Effector memory CD8-positive, alpha-beta T cell (primary cell): ENCODE measurements around the gene IFNA16.
"Not testable (repeated sequence)": the region's sequence is repeated elsewhere in the genome, so short reads cannot be mapped to it uniquely, and the experiment has no call there.

Experiments used
- ATAC-seq: fragments of 150-1000 bp; cut with Tn5 transposase; replicated peaks from 2 replicates; pipeline ENCODE4 v1.10.0; 2021; ENCODE audit warnings: mild to moderate bottlenecking, moderate library complexity
- DNase-seq, 3 experiments: peaks; one replicate each; pipeline ENCODE4 v3.0.0; 2021
- H3K27ac Mint-ChIP-seq, 2 donors: one replicate each; pipeline ENCODE4 v1.8.0; 2022; ENCODE audit warnings: mild to moderate bottlenecking in 2 of 2, mixed read lengths in 2 of 2, moderate library complexity in 2 of 2
- H3K27me3 Mint-ChIP-seq, 2 donors: one replicate each; pipeline ENCODE4 v1.8.0; 2022; ENCODE audit warnings: mixed read lengths in 2 of 2
- H3K36me3 Mint-ChIP-seq: one replicate; pipeline ENCODE4 v1.8.0; 2022; ENCODE audit warnings: mild to moderate bottlenecking, moderate library complexity, mixed read lengths; ENCODE audit not compliant: insufficient read depth
- H3K4me1 Mint-ChIP-seq, 2 donors: one replicate each; pipeline ENCODE4 v1.8.0; 2022; ENCODE audit warnings: low read depth in 2 of 2, mixed read lengths in 2 of 2
- H3K4me3 Mint-ChIP-seq, 2 donors: one replicate each; pipeline ENCODE4 v1.8.0; 2022; ENCODE audit warnings: mild to moderate bottlenecking in 2 of 2, mixed read lengths in 2 of 2, moderate library complexity in 2 of 2
- H3K9me3 Mint-ChIP-seq, 2 donors: one replicate each; pipeline ENCODE4 v1.8.0; 2022; ENCODE audit warnings: mixed read lengths in 2 of 2

Gene IFNA16

DNA sequence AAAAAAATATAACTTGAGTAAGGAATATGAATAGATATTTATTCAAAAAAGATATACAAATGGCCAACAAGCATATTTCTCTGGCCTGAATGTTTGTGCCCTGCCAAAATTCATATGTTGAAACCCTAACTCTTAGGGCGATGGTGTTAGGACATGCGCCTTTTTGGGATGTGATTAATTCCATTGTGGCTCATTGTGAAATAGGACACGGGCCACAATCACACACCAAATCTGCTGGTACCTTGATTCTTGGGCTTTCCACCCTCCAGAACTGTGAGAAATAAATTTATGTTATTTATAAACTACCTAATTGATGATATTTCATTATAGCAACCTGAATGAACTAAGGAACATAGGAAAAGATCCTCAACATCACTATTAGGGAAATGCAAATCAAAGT lies 45.0 kb downstream of the IFNA16 start:
- DNase-seq, result no peak
- Mint-ChIP-seq H3K36me3 (peaks cover 3% of the 10 kb centered on the region), H3K4me3 (no peak overlapping the region), H3K27ac (no peak overlapping the region), H3K27me3 (peaks cover 0 to under 1% of the 10 kb centered on the region in 2 donors), H3K9me3 (no peaks in the 10 kb centered on the region), H3K4me1 (no peaks in the 10 kb centered on the region)
- ATAC-seq, result no peak

DNA sequence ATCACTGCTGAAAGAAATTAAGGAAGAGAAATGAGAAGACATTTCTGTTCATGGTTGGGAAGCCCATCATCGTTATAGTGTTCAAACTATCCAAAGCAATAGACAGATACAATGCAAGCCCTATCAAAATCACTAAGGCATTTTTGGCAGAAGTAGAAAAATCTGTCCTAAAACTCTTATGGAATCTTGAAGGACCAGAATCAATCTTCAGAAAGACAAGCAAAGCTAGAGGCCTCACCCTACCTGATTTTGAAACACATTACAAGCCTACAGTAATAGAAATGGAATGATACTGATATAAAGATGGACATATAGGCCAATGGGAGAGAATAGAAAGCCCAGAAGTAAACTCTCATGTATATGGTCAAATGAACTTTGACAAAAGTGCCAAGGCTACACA lies 45.8 kb downstream of the IFNA16 start:
- peaks cover 0 to 4% of the 10 kb centered on the region in 2 donors for H3K27me3 Mint-ChIP-seq
- no peaks in the 10 kb centered on the region for H3K4me1 Mint-ChIP-seq
- no peak for ATAC-seq
- no peak overlapping the region for H3K27ac Mint-ChIP-seq
- H3K9me3 Mint-ChIP-seq, result no peaks in the 10 kb centered on the region
- peaks cover 3% of the 10 kb centered on the region for H3K36me3 Mint-ChIP-seq
- H3K4me3 Mint-ChIP-seq, result no peak overlapping the region
- no peak for DNase-seq

DNA sequence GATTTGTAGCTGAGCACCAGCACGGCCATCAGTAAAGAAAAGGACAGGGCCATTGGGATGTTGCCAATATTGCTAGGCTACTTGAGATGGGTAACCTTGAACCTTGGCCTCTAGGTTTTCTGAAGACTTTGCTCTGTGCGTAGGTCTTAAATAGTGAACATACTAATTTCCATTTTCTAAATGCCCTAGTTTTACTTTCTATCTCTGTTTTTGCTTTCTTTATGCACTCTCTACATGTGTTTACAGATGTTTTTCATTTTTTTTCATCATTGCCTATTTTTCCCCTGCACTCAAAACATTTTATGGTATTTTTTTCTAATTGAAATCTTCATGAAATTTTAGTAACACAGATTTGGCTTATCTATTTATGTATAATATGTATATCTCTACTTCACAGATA lies 50.6 kb downstream of the IFNA16 start, which contains the start of gene IFNA21:
Gene IFNA21, minus strand, starts transcription at position 101 of the 400 bp plus-strand sequence. Its CDS starts 48 bp downstream, at position 53.
- H3K4me1 Mint-ChIP-seq, result peaks cover 10 to 19% of the 10 kb centered on the region in 2 donors
- not testable (repeated sequence) for H3K36me3 Mint-ChIP-seq, H3K27me3 Mint-ChIP-seq, ATAC-seq, H3K27ac Mint-ChIP-seq, H3K4me3 Mint-ChIP-seq, DNase-seq, H3K9me3 Mint-ChIP-seq
